ENCODE data around the gene ITPR3.
A peak's percentile ranks its signal among the peaks of the same experiment; 100 is the strongest.

Gene ITPR3

DNA sequence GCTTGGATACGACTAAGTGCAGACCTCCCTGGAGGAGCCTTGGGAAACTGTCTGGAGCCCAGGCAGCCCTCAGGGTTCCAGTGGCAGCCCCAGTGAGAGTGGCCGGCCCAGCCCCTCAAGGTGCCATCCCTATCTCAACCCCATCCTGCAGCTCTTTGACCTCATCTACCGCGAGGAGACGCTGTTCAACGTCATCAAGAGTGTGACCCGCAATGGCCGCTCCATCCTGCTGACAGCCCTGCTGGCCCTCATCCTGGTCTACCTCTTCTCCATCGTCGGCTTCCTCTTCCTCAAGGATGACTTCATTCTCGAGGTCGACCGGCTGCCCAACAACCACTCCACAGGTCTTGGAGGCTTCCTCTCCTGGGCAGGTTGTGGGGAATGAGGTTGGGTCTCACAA is 69.6 kb downstream of the ITPR3 start:
- Histone ChIP-seq H2BK5ac (ENCODE audit: low read depth, low read length, poor library complexity) (no peak overlapping the region), H3K14ac (ENCODE audit: low read length) (no peak overlapping the region), H3K9me3 (ENCODE audit: insufficient read depth, low read depth, low read length) (peaks cover 2% of the 10 kb centered on the region), H3K36me3 (ENCODE audit: control insufficient read depth in 1 of 2, insufficient read depth in 2 of 2, low read length in 2 of 2) (peaks cover 33 to 37% of the 10 kb centered on the region in 2 experiments), H3K18ac (ENCODE audit: low read length) (no peak overlapping the region), H4K8ac (ENCODE audit: low read depth, low read length) (no peak overlapping the region), H3K23ac (ENCODE audit: low read length) (no peak overlapping the region), H3K79me1 (ENCODE audit: low read length) (no peaks in the 10 kb centered on the region), H3K79me2 (ENCODE audit: control insufficient read depth, insufficient read depth, low read length, poor library complexity) (no peaks in the 10 kb centered on the region), H3K9ac (ENCODE audit: low read length) (no peak overlapping the region), H4K12ac (ENCODE audit: low read depth, low read length) (no peak overlapping the region), H3K27me3 (ENCODE audit: insufficient read depth, low read length) (no peaks in the 10 kb centered on the region), H3K4me3 (ENCODE audit: low read depth, low read length) (no peak overlapping the region), H3K4me1 (ENCODE audit: control insufficient read depth in 1 of 2, insufficient read depth in 2 of 2, low read length in 2 of 2) (peaks cover 5 to 11% of the 10 kb centered on the region in 2 experiments), H2BK120ac (ENCODE audit: insufficient read depth, low read length, poor library complexity) (no peak overlapping the region), H3K27ac (ENCODE audit: low read depth, low read length) (no peak overlapping the region), H2BK12ac (ENCODE audit: low read length) (no peak overlapping the region), H2AK5ac (ENCODE audit: low read length) (no peak overlapping the region), H2AFZ (ENCODE audit: insufficient read depth, low read length, poor library complexity) (no peak overlapping the region), H3K4ac (ENCODE audit: low read depth, low read length) (no peak overlapping the region), H3K4me2 (ENCODE audit: low read length) (no peak overlapping the region), H4K91ac (ENCODE audit: low read depth, low read length) (no peak overlapping the region)
- no CpG with 5 or more reads among the region's 13 CpGs for WGBS (ENCODE audit: extremely low coverage, insufficient coverage, insufficient read length)
- no peak for DNase-seq

DNA sequence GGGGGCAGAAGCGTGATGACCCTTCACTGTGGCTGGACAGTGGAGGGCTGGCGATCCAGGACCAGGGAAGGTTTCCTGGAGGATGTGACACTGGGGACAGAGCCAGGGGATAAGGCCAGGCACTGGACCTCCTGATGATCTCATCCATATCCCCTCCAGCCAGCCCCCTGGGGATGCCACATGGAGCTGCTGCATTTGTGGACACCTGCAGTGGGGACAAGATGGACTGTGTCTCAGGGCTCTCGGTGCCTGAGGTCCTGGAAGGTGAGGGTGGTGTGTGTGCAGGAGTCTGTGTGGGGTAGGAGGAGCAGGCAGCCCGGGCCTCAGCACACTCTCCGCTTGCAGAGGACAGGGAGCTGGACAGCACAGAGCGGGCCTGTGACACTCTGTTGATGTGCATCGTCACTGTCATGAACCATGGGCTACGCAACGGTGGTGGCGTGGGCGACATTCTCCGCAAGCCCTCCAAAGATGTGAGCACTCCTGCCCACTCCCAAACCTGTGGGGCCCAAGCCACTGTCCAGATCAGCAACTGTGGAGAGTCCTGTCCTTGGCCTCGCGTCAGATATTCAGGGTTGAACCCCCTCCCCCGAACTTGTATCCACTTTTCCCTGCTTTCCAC is 70.4 kb downstream of the ITPR3 start:
- no CpG with 5 or more reads among the region's 15 CpGs for WGBS (ENCODE audit: extremely low coverage, insufficient coverage, insufficient read length)
- Histone ChIP-seq H3K14ac (ENCODE audit: low read length) (no peak overlapping the region), H2BK5ac (ENCODE audit: low read depth, low read length, poor library complexity) (no peak overlapping the region), H3K27ac (ENCODE audit: low read depth, low read length) (no peak overlapping the region), H2BK12ac (ENCODE audit: low read length) (no peak overlapping the region), H3K4me3 (ENCODE audit: low read depth, low read length) (no peak overlapping the region), H4K91ac (ENCODE audit: low read depth, low read length) (no peak overlapping the region), H3K79me1 (ENCODE audit: low read length) (no peaks in the 10 kb centered on the region), H3K23ac (ENCODE audit: low read length) (no peak overlapping the region), H3K4me2 (ENCODE audit: low read length) (no peak overlapping the region), H3K9ac (ENCODE audit: low read length) (no peak overlapping the region), H4K12ac (ENCODE audit: low read depth, low read length) (no peak overlapping the region), H3K4ac (ENCODE audit: low read depth, low read length) (no peak overlapping the region), H3K27me3 (ENCODE audit: insufficient read depth, low read length) (no peaks in the 10 kb centered on the region), H3K4me1 (ENCODE audit: control insufficient read depth in 1 of 2, insufficient read depth in 2 of 2, low read length in 2 of 2) (peaks cover 5 to 11% of the 10 kb centered on the region in 2 experiments), H3K9me3 (ENCODE audit: insufficient read depth, low read depth, low read length) (peaks cover 2% of the 10 kb centered on the region), H3K36me3 (ENCODE audit: control insufficient read depth in 1 of 2, insufficient read depth in 2 of 2, low read length in 2 of 2) (peaks cover 35% of the 10 kb centered on the region in 2 experiments), H2AK5ac (ENCODE audit: low read length) (no peak overlapping the region), H3K18ac (ENCODE audit: low read length) (no peak overlapping the region), H3K79me2 (ENCODE audit: control insufficient read depth, insufficient read depth, low read length, poor library complexity) (no peaks in the 10 kb centered on the region), H2AFZ (ENCODE audit: insufficient read depth, low read length, poor library complexity) (no peak overlapping the region), H2BK120ac (ENCODE audit: insufficient read depth, low read length, poor library complexity) (no peak overlapping the region), H4K8ac (ENCODE audit: low read depth, low read length) (no peak overlapping the region)
- no peak for DNase-seq

DNA sequence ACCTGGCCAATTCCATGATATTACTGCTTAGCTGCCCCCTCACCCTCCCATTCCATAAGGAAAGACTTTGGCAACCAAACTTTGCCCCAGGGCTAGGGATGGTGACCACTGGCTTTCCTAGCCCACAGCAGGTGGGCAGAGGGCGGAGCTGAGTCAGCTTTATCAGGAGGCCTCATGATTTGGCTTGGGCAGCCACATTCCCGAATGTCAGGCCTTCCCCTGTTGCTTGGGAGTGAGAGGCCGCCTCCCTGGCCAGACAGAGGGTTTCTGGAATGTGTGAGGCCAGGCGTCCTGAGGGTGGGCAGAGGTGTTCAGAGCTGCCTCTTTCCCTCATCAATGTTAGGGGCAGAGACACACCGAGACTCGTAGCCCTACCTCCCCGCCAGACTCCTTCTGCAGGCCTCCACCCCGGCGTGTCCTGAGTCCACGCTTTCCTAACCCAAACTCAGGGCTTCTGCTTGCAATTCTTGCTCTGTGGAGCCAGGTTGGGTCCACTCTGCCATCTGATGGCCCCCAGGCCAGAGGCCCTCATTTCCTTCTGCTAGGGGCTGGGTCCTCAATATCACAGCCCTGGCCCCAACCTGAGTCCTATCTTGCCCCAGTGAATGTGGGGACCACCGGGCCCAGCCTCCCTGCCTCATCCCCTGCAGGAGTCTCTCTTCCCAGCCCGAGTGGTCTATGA is 71.1 kb downstream of the ITPR3 start:
- WGBS (ENCODE audit: extremely low coverage, insufficient coverage, insufficient read length), result no CpG with 5 or more reads among the region's 12 CpGs
- Histone ChIP-seq H3K4me2 (ENCODE audit: low read length) (no peak overlapping the region), H2AFZ (ENCODE audit: insufficient read depth, low read length, poor library complexity) (no peak overlapping the region), H3K79me2 (ENCODE audit: control insufficient read depth, insufficient read depth, low read length, poor library complexity) (no peaks in the 10 kb centered on the region), H2AK5ac (ENCODE audit: low read length) (no peak overlapping the region), H3K18ac (ENCODE audit: low read length) (no peak overlapping the region), H3K27ac (ENCODE audit: low read depth, low read length) (no peak overlapping the region), H3K14ac (ENCODE audit: low read length) (no peak overlapping the region), H3K36me3 (ENCODE audit: control insufficient read depth in 1 of 2, insufficient read depth in 2 of 2, low read length in 2 of 2) (peaks cover 41% of the 10 kb centered on the region in 2 experiments), H3K9me3 (ENCODE audit: insufficient read depth, low read depth, low read length) (peaks cover 2% of the 10 kb centered on the region), H3K9ac (ENCODE audit: low read length) (no peak overlapping the region), H4K8ac (ENCODE audit: low read depth, low read length) (no peak overlapping the region), H3K4me1 (ENCODE audit: control insufficient read depth in 1 of 2, insufficient read depth in 2 of 2, low read length in 2 of 2) (peaks cover 5 to 11% of the 10 kb centered on the region in 2 experiments), H2BK5ac (ENCODE audit: low read depth, low read length, poor library complexity) (no peak overlapping the region), H3K4me3 (ENCODE audit: low read depth, low read length) (no peak overlapping the region), H3K4ac (ENCODE audit: low read depth, low read length) (no peak overlapping the region), H3K79me1 (ENCODE audit: low read length) (no peaks in the 10 kb centered on the region), H2BK120ac (ENCODE audit: insufficient read depth, low read length, poor library complexity) (no peak overlapping the region), H3K27me3 (ENCODE audit: insufficient read depth, low read length) (no peaks in the 10 kb centered on the region), H3K23ac (ENCODE audit: low read length) (no peak overlapping the region), H2BK12ac (ENCODE audit: low read length) (no peak overlapping the region), H4K91ac (ENCODE audit: low read depth, low read length) (no peak overlapping the region), H4K12ac (ENCODE audit: low read depth, low read length) (no peak overlapping the region)
- DNase-seq, result peak in 1 of 2 donors; percentile 44

GRCh38 chr6:33692760-33693158 is 71.6 kb downstream of the ITPR3 start:
- peaks cover 43 to 45% of the 10 kb centered on the region in 2 experiments for H3K36me3 ChIP-seq (ENCODE audit: control insufficient read depth in 1 of 2, insufficient read depth in 2 of 2, low read length in 2 of 2)
- H2BK12ac ChIP-seq (ENCODE audit: low read length), result no peak overlapping the region
- no peak overlapping the region for H3K18ac ChIP-seq (ENCODE audit: low read length)
- no CpG with 5 or more reads among the region's 10 CpGs for WGBS (ENCODE audit: extremely low coverage, insufficient coverage, insufficient read length)
- H4K12ac ChIP-seq (ENCODE audit: low read depth, low read length), result no peak overlapping the region
- no peak overlapping the region for H3K9ac ChIP-seq (ENCODE audit: low read length)
- no peak for DNase-seq
- no peaks in the 10 kb centered on the region for H3K27me3 ChIP-seq (ENCODE audit: insufficient read depth, low read length)
- H2BK5ac ChIP-seq (ENCODE audit: low read depth, low read length, poor library complexity), result no peak overlapping the region
- no peak overlapping the region for H4K8ac ChIP-seq (ENCODE audit: low read depth, low read length)
- H3K4me2 ChIP-seq (ENCODE audit: low read length), result no peak overlapping the region
- H3K4me1 ChIP-seq (ENCODE audit: control insufficient read depth in 1 of 2, insufficient read depth in 2 of 2, low read length in 2 of 2), result peaks cover 5 to 11% of the 10 kb centered on the region in 2 experiments
- H3K14ac ChIP-seq (ENCODE audit: low read length), result no peak overlapping the region
- H3K79me2 ChIP-seq (ENCODE audit: control insufficient read depth, insufficient read depth, low read length, poor library complexity), result no peaks in the 10 kb centered on the region
- H2BK120ac ChIP-seq (ENCODE audit: insufficient read depth, low read length, poor library complexity), result no peak overlapping the region
- no peaks in the 10 kb centered on the region for H3K79me1 ChIP-seq (ENCODE audit: low read length)
- H4K91ac ChIP-seq (ENCODE audit: low read depth, low read length), result no peak overlapping the region
- H3K4ac ChIP-seq (ENCODE audit: low read depth, low read length), result no peak overlapping the region
- H3K4me3 ChIP-seq (ENCODE audit: low read depth, low read length), result no peak overlapping the region
- no peak overlapping the region for H2AK5ac ChIP-seq (ENCODE audit: low read length)
- H2AFZ ChIP-seq (ENCODE audit: insufficient read depth, low read length, poor library complexity), result no peak overlapping the region
- H3K23ac ChIP-seq (ENCODE audit: low read length), result no peak overlapping the region
- H3K27ac ChIP-seq (ENCODE audit: low read depth, low read length), result no peak overlapping the region
- peaks cover 3% of the 10 kb centered on the region for H3K9me3 ChIP-seq (ENCODE audit: insufficient read depth, low read depth, low read length)

Data from trophoblast cell (in vitro differentiated cells and primary cell).